IPS DF 6.9 (cell line): ENCODE measurements around the gene POU3F1.

Experiments
- DNase-seq: peaks from one replicate; pipeline ENCODE4 v3.0.0-alpha.2; 2013; ENCODE audit warnings: low read depth, low spot score
- H3K27ac ChIP-seq: one replicate; pipeline ENCODE4 v1.5.1; 2013; ENCODE audit warnings: low read length, control low read depth
- H3K27me3 ChIP-seq: 2 replicates; pipeline ENCODE4 v1.6.1; 2013; ENCODE audit warnings: mild to moderate bottlenecking, low read length; ENCODE audit not compliant: control insufficient read depth, insufficient read depth
- H3K36me3 ChIP-seq: 2 replicates; pipeline ENCODE4 v1.6.1; 2013; ENCODE audit warnings: low read length; ENCODE audit not compliant: control insufficient read depth, insufficient read depth
- H3K4me1 ChIP-seq: 2 replicates; pipeline ENCODE4 v1.6.1; 2013; ENCODE audit warnings: low read length; ENCODE audit not compliant: control insufficient read depth, insufficient read depth
- H3K4me3 ChIP-seq: 2 replicates; pipeline ENCODE4 v1.5.1; 2013; ENCODE audit warnings: mild to moderate bottlenecking, low read length
- H3K9me3 ChIP-seq: 2 replicates; pipeline ENCODE4 v1.6.1; 2013; ENCODE audit warnings: low read length, inconsistent platforms; ENCODE audit not compliant: control insufficient read depth, insufficient read depth
- WGBS: extraction: QIAGEN DNeasy Blood & Tissue Kit; methylation state at CpG from one replicate; pipeline ENCODE4 v1.1.7; 2013; ENCODE audit warnings: mixed read lengths, missing lambda C conversion rate; ENCODE audit not compliant: insufficient read length, insufficient coverage; 5-methylcytosine and 5-hydroxymethylcytosine counted together

POU3F1 gene

DNA sequence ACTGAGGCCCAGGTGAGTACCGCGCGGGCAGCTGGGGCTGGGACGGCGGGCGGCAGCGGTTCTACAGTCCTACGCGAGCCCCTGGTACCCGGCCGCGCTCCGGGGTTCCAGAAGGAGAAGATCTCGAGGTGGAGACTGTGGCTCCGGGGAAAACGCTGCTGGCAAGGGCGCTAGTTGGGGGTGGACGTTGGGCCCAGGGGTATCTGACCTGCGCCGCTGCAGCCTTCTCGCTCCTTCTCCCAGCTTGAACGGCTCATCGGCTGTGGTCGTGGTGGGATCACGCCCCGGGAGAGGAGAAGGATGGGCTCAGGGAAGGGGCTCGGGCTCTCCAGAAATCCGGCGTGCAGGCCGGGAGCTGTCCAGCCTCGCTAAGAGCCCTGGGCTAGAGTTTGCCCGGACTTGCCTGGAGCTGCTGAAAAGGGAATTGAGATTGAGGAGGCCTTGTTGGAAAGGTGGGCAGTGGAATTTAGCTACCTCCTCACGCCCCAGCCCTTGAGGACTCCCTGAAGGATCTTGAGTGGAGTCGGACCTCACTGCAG lies 1.1 kb upstream of the POU3F1 start:
- no peaks in the 10 kb centered on the region for H3K9me3 ChIP-seq
- DNase-seq: no peak
- peaks cover 14% of the 10 kb centered on the region; the same call in 1 of the 2 replicates for H3K27me3 ChIP-seq
- WGBS: no CpG with 5 or more reads among the region's 34 CpGs
- peaks cover 5% of the 10 kb centered on the region; the same call in 1 of the 2 replicates for H3K4me1 ChIP-seq
- peak overlapping the region; percentile 46; the same call in 1 of the 2 replicates for H3K4me3 ChIP-seq
- H3K36me3 ChIP-seq: no peaks in the 10 kb centered on the region
- no peak overlapping the region for H3K27ac ChIP-seq

DNA sequence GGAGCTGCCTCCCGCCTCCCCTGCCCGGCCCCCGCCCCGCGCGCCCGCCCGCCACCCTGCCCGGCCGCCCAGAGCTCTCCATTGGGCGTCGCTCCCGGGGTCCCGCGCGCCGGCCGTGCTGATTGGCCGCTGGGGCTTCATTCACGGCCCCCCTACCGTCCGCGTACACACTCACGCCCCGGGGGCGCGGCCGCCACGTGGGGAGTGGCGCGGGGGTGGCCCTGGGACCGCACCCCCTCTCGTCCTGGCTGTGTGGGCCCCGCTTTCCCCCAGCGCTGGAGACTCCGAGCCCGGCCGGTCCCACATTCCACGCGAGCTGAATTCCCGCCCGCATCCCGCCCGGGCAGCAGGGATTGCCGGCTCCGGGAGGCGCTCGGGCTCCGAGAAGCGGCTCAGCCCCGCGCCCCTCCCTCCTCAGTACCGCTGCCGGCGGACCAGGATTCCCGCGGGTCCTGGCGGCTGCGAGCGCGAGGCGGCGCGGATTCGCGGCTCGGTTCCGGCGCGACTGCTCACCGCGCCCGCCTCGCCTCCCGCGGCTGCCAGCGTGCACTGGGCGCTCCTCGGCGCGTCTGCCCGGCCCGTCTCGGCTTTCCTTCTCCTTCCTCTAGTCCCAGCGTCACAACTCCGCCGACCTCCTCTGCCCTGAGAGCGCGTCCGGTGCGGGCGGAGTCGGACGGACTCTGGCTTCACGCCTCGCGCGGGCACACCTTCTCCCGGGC lies 450 bp upstream of the POU3F1 start:
- H3K4me3 ChIP-seq: peak overlapping the region; percentile 46; the same call in 1 of the 2 replicates
- H3K4me1 ChIP-seq: peaks cover 5% of the 10 kb centered on the region; the same call in 1 of the 2 replicates
- no peak for DNase-seq
- no CpG with 5 or more reads among the region's 99 CpGs for WGBS
- no peaks in the 10 kb centered on the region for H3K9me3 ChIP-seq
- no peak overlapping the region for H3K27ac ChIP-seq
- no peaks in the 10 kb centered on the region for H3K36me3 ChIP-seq
- H3K27me3 ChIP-seq: peaks cover 14% of the 10 kb centered on the region; the same call in 1 of the 2 replicates

DNA sequence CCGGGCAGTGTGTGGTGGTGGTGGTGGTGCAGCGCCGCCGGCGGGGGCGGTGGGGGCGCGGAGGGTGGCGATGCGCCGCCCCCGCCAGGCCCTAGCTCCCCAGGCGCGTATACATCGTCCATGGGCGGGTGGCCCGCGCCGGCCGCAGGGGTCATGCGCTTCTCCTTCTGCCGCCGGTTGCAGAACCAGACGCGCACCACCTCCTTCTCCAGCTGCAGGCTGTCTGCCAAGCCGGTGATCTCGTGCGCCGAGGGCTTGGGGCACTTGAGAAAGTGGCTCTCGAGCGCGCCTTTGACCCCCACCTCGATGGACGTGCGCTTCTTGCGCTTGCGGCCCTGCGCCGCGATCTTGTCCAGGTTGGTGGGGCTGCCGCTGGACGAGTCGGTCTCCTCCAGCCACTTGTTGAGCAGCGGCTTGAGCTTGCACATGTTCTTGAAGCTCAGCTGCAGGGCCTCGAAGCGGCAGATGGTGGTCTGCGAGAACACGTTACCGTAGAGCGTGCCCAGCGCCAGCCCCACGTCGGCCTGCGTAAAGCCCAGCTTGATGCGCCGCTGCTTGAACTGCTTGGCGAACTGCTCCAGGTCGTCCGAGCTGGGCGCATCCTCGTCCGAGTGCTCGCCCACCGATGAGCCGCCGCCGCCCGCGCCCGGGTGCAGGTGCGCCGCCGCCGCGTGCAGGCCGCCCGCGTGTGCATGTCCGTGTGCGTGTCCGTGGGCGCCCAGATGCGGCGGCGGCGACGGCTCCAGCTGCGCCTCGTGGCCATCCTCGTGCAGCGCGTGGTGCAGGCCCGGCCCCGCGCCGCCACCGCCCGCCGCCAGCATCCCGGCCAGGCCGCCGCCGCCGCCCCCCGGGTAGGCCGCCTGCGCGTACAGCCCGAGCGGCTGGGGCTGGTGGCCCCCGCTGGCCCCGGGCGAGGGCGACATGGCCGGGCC lies 926 bp downstream of the POU3F1 start:
- DNase-seq: no peak
- Histone ChIP-seq H3K36me3 (no peaks in the 10 kb centered on the region), H3K27me3 (peaks cover 14% of the 10 kb centered on the region; the same call in 1 of the 2 replicates), H3K4me3 (peak overlapping the region; percentile 26; the same call in 1 of the 2 replicates), H3K9me3 (no peaks in the 10 kb centered on the region), H3K4me1 (peaks cover 4% of the 10 kb centered on the region; the same call in 1 of the 2 replicates), H3K27ac (no peak overlapping the region)
- no CpG with 5 or more reads among the region's 115 CpGs for WGBS

DNA sequence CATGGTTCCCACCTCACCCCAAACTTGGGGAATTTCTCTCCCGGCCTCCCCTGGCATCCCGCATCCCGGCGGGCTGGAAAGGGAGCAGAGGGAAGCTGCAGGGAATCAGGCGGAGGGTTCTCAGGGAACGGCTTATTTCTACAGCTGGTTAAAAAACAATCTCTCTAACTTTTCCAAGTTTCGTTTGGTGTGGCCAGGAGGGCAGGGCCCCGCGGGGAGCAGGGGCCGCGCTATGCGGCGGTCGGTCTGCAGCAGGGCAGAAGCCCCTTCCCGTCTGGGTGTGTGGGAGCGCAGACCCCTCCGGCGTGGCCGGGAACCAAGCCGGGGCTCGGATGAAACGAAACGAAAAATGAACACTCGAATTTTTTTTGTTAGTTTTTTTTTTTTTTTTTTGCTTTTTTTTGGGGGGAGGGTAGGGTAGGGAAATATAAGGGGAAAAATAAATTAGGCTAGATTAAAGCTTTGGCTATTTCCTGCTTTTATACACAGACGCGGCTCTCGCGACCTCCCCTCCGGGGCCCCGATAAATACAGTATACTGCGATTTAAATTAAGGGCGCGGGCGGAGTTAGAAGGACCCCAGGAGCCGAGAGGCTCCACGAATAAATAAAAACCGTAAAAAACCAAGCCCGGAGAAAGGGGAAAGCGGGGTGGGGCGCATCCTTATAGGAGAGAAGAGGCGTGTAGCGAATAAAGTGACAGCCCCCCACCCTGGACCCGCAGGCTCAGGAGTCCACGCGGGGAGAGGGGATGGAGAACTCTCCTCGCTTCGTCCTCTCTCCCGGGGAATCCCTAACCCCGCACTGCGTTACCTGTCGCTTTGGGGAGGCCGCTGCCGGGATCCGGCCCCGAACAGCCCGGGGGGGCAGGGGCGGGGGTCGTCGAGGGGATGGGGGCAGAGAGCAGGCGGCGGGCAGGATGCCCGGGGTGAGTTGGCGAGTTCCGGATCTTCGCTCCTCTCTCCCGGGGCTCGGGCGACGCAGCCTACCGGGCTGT lies 2.1 kb downstream of the POU3F1 start:
- Histone ChIP-seq H3K9me3 (no peaks in the 10 kb centered on the region), H3K27ac (no peak overlapping the region), H3K4me3 (peak overlapping the region; percentile 39; the same call in 1 of the 2 replicates), H3K27me3 (peaks cover 14% of the 10 kb centered on the region; the same call in 1 of the 2 replicates), H3K36me3 (no peaks in the 10 kb centered on the region), H3K4me1 (peaks cover 4% of the 10 kb centered on the region; the same call in 1 of the 2 replicates)
- no CpG with 5 or more reads among the region's 70 CpGs for WGBS
- DNase-seq: no peak

DNA sequence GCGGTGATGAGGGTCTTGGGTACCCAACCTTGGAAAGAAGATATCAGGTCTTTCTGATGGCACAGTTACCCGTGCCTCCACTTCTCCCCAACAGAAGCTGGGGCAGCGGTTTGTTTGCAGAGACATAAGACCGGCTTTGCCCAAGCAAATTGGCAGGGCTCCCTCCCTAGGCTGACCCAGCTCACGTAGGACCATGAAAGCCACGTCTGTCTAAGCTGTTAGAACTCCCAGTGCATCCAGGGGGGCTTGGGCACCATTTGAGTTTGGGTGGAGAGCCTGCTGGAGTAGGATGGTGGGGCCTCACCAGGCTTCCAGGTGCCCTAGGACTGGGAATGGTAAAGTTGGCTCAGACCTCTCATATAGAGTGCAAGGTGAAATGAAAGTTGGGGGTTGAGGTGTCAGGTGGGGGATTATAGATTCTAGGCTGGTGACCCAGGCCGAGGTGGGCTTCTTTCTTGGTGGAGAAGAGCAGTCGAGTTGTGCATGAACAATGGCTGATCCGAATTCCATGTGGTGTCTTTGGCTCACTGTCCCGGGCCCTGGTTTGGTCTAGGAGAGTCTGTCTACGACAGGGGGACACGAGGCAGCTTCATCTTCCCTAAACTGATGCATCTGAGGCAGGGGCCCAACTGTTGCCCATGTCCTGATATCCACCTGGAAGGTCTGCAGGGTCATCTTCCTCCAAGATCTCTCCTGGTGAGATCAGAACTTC lies 3.4 kb downstream of the POU3F1 start:
- no peaks in the 10 kb centered on the region for H3K9me3 ChIP-seq
- no peak overlapping the region for H3K27ac ChIP-seq
- H3K4me1 ChIP-seq: peaks cover 4% of the 10 kb centered on the region; the same call in 1 of the 2 replicates
- no peaks in the 10 kb centered on the region for H3K36me3 ChIP-seq
- WGBS: no CpG with 5 or more reads among the region's 12 CpGs
- H3K4me3 ChIP-seq: no peak overlapping the region
- no peak for DNase-seq
- peaks cover 10% of the 10 kb centered on the region; the same call in 1 of the 2 replicates for H3K27me3 ChIP-seq

DNA sequence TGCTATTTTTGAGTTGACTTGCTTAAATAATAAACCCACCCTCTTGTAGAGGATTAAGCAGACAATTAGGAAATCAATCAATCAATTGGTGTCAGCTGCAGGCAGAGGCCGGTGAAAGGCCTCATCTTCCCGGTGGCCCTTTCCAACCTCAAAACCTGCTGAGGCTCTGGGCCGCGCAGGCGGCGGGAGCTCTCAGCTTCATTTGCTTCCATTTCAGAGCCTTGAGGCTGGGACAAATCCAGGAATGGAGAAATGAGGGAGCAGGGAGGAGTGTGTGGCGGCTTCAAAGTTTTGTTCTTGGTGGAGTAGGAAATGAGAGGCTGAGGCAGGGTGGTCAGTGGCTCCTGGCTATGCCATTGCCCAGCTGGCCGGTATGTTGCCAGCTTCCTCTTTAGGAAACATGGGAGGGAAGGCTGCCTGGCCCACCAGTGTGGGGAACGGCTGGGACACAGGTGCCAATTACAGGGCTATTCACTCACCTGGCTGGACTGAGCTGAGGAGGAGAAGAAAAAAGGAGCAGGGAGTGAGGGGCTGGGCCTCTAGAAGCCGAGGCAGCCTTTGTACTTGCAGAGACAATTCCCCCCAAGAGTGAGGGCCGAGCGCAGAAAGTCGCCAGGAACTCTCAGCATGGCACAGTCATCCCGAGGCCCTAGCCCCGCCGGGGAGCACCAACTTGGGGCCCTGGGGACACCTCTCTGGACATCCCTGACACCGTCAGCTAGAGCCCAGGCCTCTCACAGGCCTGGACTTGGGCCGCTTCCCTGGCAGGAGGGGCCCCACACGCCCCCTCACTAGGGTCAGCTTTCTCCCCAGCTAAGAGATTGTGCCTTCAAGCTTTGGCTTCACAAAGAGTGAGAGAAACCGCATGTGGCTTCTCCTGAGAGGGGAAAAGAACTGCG lies 4.4 kb downstream of the POU3F1 start:
- no peaks in the 10 kb centered on the region for H3K36me3 ChIP-seq
- WGBS: no CpG with 5 or more reads among the region's 21 CpGs
- DNase-seq: no peak
- no peaks in the 10 kb centered on the region for H3K9me3 ChIP-seq
- peaks cover 6% of the 10 kb centered on the region; the same call in 1 of the 2 replicates for H3K27me3 ChIP-seq
- H3K4me1 ChIP-seq: no peaks in the 10 kb centered on the region; the same call in 1 of the 2 replicates
- H3K4me3 ChIP-seq: no peak overlapping the region
- H3K27ac ChIP-seq: no peak overlapping the region

DNA sequence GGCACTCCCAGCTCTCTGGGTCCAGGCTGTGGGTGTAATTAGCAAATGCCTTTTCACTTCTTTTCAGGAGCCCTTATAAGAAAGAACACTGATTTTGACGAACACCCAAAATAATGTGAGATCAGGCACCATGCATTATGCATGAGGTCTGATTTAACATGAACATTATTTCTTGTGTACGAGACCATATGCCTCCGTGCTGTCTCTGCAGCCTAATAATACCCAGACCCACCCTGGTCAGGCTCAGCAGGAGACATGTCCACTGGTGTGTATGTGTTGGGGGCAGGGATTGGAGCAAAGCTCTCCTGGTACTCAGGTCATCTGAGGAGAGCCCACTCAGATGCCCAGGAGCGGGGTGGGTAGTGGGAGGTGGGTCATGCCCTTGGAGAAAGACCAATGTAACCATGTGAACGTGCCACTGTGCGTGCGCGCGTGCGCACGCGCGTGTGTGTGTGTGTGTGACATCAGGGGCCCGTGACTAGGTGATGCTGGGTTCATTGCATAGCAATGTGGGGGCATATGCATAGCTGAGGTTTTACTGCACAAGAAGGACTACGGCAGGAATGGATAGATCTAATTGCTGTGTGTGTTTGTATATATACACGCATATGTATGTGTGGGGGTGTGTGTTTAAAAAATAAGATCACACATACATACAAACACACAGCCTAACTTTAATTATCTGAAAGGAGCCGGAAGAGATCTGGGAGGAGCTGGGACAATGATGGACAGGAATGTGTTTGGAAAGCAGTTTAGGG lies 7.1 kb downstream of the POU3F1 start:
- H3K9me3 ChIP-seq: no peaks in the 10 kb centered on the region
- no peak for DNase-seq
- peaks cover 2% of the 10 kb centered on the region; the same call in 1 of the 2 replicates for H3K27me3 ChIP-seq
- no peaks in the 10 kb centered on the region; the same call in 1 of the 2 replicates for H3K4me1 ChIP-seq
- H3K4me3 ChIP-seq: no peak overlapping the region
- H3K36me3 ChIP-seq: no peaks in the 10 kb centered on the region
- WGBS: no CpG with 5 or more reads among the region's 17 CpGs
- no peak overlapping the region for H3K27ac ChIP-seq

DNA sequence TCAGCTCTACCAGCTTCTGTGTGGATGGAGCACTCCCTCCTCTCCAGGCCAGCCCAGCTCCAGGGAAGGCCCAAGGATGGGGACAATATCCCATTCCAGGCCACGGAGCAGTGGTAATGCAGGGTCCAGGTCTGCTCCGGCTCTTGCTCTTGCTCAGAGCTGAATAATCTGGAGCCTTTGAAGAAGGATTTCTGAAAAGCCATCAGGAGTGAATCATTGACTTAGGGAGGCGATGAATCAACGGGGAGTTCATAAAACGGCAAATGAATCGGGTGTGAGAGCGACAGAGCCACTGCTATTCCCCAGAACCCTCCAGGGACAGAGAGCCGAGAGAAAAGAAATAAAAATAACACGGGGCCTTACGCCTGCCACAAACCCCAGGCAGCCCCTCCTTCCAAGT lies 7.7 kb downstream of the POU3F1 start:
- Histone ChIP-seq H3K27me3 (no peaks in the 10 kb centered on the region), H3K36me3 (no peaks in the 10 kb centered on the region), H3K4me1 (no peaks in the 10 kb centered on the region; the same call in 1 of the 2 replicates), H3K27ac (no peak overlapping the region), H3K9me3 (no peaks in the 10 kb centered on the region), H3K4me3 (no peak overlapping the region)
- DNase-seq: no peak
- no CpG with 5 or more reads among the region's 10 CpGs for WGBS
